ENCODE measurements around the gene FAM171A1.
"Not testable (repeated sequence)": the region's sequence is repeated elsewhere in the genome, so short reads cannot be mapped to it uniquely, and the experiment has no call there.

Gene FAM171A1

GRCh38 chr10:15278786-15279185 is 92.3 kb downstream of the FAM171A1 start:
- Histone ChIP-seq H3K9me3 (ENCODE audit: insufficient read depth, low read depth, low read length) (no peaks in the 10 kb centered on the region), H3K79me2 (ENCODE audit: insufficient read depth, low read length) (no peaks in the 10 kb centered on the region), H3K4me3 (ENCODE audit: low read length, poor library complexity, severe bottlenecking) (no peak overlapping the region), H3K27me3 (ENCODE audit: insufficient read depth, low read length, poor library complexity, severe bottlenecking) (no peaks in the 10 kb centered on the region), H3K9ac (ENCODE audit: low read depth, low read length, poor library complexity, severe bottlenecking) (no peak overlapping the region), H2AFZ (ENCODE audit: low read length) (no peak overlapping the region), H3K4me1 (ENCODE audit: insufficient read depth, low read length, poor library complexity, severe bottlenecking) (no peaks in the 10 kb centered on the region), H3F3A (ENCODE audit: low read depth) (no peaks in the 10 kb centered on the region), H4K20me1 (ENCODE audit: insufficient read depth, low read length, poor library complexity, severe bottlenecking) (no peaks in the 10 kb centered on the region), H3K36me3 (ENCODE audit: insufficient read depth, low read length) (no peaks in the 10 kb centered on the region), H3K9me2 (replicated peaks; ENCODE audit: low read depth, low read length) (no peaks in the 10 kb centered on the region), H3K4me2 (ENCODE audit: low read depth, low read length, poor library complexity, severe bottlenecking) (no peak overlapping the region)
- TF ChIP-seq EZH2phosphoT487 (IDR thresholded peaks at IDR 0.05; ENCODE audit: borderline replicate concordance) (no peak), CTCF (conservative IDR thresholded peaks at IDR 0.05; ENCODE audit: low read length) (no peak)

GRCh38 chr10:15276039-15276438 is 95.0 kb downstream of the FAM171A1 start:
- H4K20me1 ChIP-seq (ENCODE audit: insufficient read depth, low read length, poor library complexity, severe bottlenecking); H3K9me3 ChIP-seq (ENCODE audit: insufficient read depth, low read depth, low read length); H3K79me2 ChIP-seq (ENCODE audit: insufficient read depth, low read length); H3K4me3 ChIP-seq (ENCODE audit: low read length, poor library complexity, severe bottlenecking); H3K4me2 ChIP-seq (ENCODE audit: low read depth, low read length, poor library complexity, severe bottlenecking); H3F3A ChIP-seq (ENCODE audit: low read depth); H3K36me3 ChIP-seq (ENCODE audit: insufficient read depth, low read length); H3K9ac ChIP-seq (ENCODE audit: low read depth, low read length, poor library complexity, severe bottlenecking); H3K27me3 ChIP-seq (ENCODE audit: insufficient read depth, low read length, poor library complexity, severe bottlenecking); H2AFZ ChIP-seq (ENCODE audit: low read length); H3K4me1 ChIP-seq (ENCODE audit: insufficient read depth, low read length, poor library complexity, severe bottlenecking); H3K9me2 ChIP-seq (replicated peaks; ENCODE audit: low read depth, low read length): not testable (repeated sequence)

- H3K36me3 ChIP-seq (ENCODE audit: insufficient read depth, low read length); H3K9me2 ChIP-seq (replicated peaks; ENCODE audit: low read depth, low read length); H2AFZ ChIP-seq (ENCODE audit: low read length); H3K4me1 ChIP-seq (ENCODE audit: insufficient read depth, low read length, poor library complexity, severe bottlenecking); H4K20me1 ChIP-seq (ENCODE audit: insufficient read depth, low read length, poor library complexity, severe bottlenecking); H3F3A ChIP-seq (ENCODE audit: low read depth); H3K4me3 ChIP-seq (ENCODE audit: low read length, poor library complexity, severe bottlenecking); H3K9ac ChIP-seq (ENCODE audit: low read depth, low read length, poor library complexity, severe bottlenecking); H3K27me3 ChIP-seq (ENCODE audit: insufficient read depth, low read length, poor library complexity, severe bottlenecking); H3K79me2 ChIP-seq (ENCODE audit: insufficient read depth, low read length); H3K4me2 ChIP-seq (ENCODE audit: low read depth, low read length, poor library complexity, severe bottlenecking); H3K9me3 ChIP-seq (ENCODE audit: insufficient read depth, low read depth, low read length): not testable (repeated sequence)
Observed at GRCh38 chr10:15269838-15270237, 101.3 kb downstream of the FAM171A1 start.

- Histone ChIP-seq H3K4me2 (ENCODE audit: low read depth, low read length, poor library complexity, severe bottlenecking) (no peak overlapping the region), H3K4me3 (ENCODE audit: low read length, poor library complexity, severe bottlenecking) (no peak overlapping the region), H3F3A (ENCODE audit: low read depth) (no peaks in the 10 kb centered on the region), H3K36me3 (ENCODE audit: insufficient read depth, low read length) (no peaks in the 10 kb centered on the region), H3K9ac (ENCODE audit: low read depth, low read length, poor library complexity, severe bottlenecking) (no peak overlapping the region), H3K27me3 (ENCODE audit: insufficient read depth, low read length, poor library complexity, severe bottlenecking) (no peaks in the 10 kb centered on the region), H3K9me3 (ENCODE audit: insufficient read depth, low read depth, low read length) (no peaks in the 10 kb centered on the region), H4K20me1 (ENCODE audit: insufficient read depth, low read length, poor library complexity, severe bottlenecking) (no peaks in the 10 kb centered on the region), H3K9me2 (replicated peaks; ENCODE audit: low read depth, low read length) (no peaks in the 10 kb centered on the region), H2AFZ (ENCODE audit: low read length) (no peak overlapping the region), H3K79me2 (ENCODE audit: insufficient read depth, low read length) (no peaks in the 10 kb centered on the region), H3K4me1 (ENCODE audit: insufficient read depth, low read length, poor library complexity, severe bottlenecking) (no peaks in the 10 kb centered on the region)
- TF ChIP-seq EZH2phosphoT487 (IDR thresholded peaks at IDR 0.05; ENCODE audit: borderline replicate concordance) (no peak), CTCF (conservative IDR thresholded peaks at IDR 0.05; ENCODE audit: low read length) (no peak; the same call in 1 of the 2 replicates)
Observed at GRCh38 chr10:15267496-15267895, 103.6 kb downstream of the FAM171A1 start.
